ENCODE results near the gene OGDH.

Gene OGDH

DNA sequence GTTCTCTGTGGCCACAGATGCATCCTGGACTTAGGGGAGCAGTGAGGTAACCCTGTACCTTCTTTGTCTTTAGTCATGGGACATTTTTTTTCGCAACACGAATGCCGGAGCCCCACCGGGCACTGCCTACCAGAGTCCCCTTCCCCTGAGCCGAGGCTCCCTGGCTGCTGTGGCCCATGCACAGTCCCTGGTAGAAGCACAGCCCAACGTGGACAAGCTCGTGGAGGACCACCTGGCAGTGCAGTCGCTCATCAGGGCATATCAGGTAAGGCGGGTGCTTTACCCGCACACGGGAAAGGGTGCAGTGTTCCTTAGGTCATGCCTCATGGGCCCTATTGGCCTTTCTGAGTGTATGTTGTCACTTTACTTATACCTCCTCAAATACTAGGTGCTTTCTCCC is 38.8 kb downstream of the OGDH start:
- no peaks in the 10 kb centered on the region for H3K9me3 ChIP-seq (ENCODE audit: control insufficient read depth in 2 of 2, low read length in 2 of 2)
- no peak overlapping the region for H3K9ac ChIP-seq (ENCODE audit: low read length in 2 of 2)
- no peak overlapping the region for H3K27ac ChIP-seq (ENCODE audit: low read length)
- H3K27me3 ChIP-seq (ENCODE audit: control insufficient read depth in 1 of 2, insufficient read depth in 2 of 2, low read length in 2 of 2): no peaks in the 10 kb centered on the region
- peaks cover 5% of the 10 kb centered on the region for H3K4me1 ChIP-seq (ENCODE audit: control insufficient read depth, insufficient read depth, low read length)
- no peak overlapping the region for H3K4me3 ChIP-seq (ENCODE audit: low read length in 2 of 2)
- H3K36me3 ChIP-seq (ENCODE audit: control insufficient read depth in 2 of 2, insufficient read depth in 2 of 2, low read length in 2 of 2): peaks cover 18 to 34% of the 10 kb centered on the region in 2 donors

GRCh38 chr7:44645696-44646095 is 39.3 kb downstream of the OGDH start:
- H3K27ac ChIP-seq (ENCODE audit: low read length): no peak overlapping the region

DNA sequence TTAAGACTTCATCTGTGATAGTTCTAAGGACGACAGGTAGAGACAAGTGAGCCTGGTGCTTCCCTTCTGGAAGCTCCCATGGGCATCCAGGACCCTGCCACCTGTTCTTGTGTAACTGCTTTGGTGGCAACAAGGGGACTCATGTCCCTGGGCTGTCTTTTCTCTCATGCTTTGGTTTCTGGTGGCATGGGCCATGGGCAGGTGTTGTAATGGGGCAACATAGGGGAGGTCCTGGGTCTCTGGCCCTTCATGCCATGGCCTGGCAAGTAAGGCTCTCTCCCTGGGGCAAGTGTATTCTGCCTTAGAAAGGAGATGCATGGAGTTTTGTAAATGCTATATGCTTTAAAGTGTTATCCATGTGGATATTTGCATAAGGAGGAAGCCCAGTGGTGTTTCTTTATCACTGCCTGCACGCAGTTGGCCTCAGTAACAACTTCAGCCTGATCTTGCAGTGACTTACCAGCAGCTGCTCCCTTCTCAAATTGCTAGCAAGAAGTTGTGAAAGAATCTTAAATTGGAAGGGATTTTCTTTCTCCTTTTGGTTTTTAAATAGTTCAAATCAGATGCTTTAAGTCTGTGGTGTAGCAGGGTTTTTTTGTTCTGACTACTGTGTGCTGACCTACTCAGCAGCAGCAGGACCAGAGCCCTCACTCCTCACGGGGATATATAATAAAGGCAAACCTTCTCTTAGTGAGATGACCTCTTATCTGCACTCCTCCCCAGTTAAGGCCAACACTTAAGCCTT is 39.9 kb downstream of the OGDH start:
- no peak overlapping the region for H3K9ac ChIP-seq (ENCODE audit: low read length in 2 of 2)
- H3K36me3 ChIP-seq (ENCODE audit: control insufficient read depth in 2 of 2, insufficient read depth in 2 of 2, low read length in 2 of 2): peaks cover 18 to 40% of the 10 kb centered on the region in 2 donors
- no peaks in the 10 kb centered on the region for H3K9me3 ChIP-seq (ENCODE audit: control insufficient read depth in 2 of 2, low read length in 2 of 2)
- H3K27ac ChIP-seq (ENCODE audit: low read length): no peak overlapping the region
- no peaks in the 10 kb centered on the region for H3K27me3 ChIP-seq (ENCODE audit: control insufficient read depth in 1 of 2, insufficient read depth in 2 of 2, low read length in 2 of 2)
- H3K4me1 ChIP-seq (ENCODE audit: control insufficient read depth, insufficient read depth, low read length): peaks cover 10% of the 10 kb centered on the region
- no peak overlapping the region for H3K4me3 ChIP-seq (ENCODE audit: low read length in 2 of 2)

More at GRCh38 chr7:44645696-44646095, 39.3 kb downstream of the OGDH start:
- Histone ChIP-seq H3K36me3 (ENCODE audit: control insufficient read depth in 2 of 2, insufficient read depth in 2 of 2, low read length in 2 of 2) (peaks cover 18 to 38% of the 10 kb centered on the region in 2 donors), H3K9me3 (ENCODE audit: control insufficient read depth in 2 of 2, low read length in 2 of 2) (no peaks in the 10 kb centered on the region), H3K4me3 (ENCODE audit: low read length in 2 of 2) (no peak overlapping the region), H3K9ac (ENCODE audit: low read length in 2 of 2) (no peak overlapping the region), H3K4me1 (ENCODE audit: control insufficient read depth, insufficient read depth, low read length) (peaks cover 5% of the 10 kb centered on the region), H3K27me3 (ENCODE audit: control insufficient read depth in 1 of 2, insufficient read depth in 2 of 2, low read length in 2 of 2) (no peaks in the 10 kb centered on the region)

- H3K27ac ChIP-seq (ENCODE audit: low read length): no peak overlapping the region
- peaks cover 10% of the 10 kb centered on the region for H3K4me1 ChIP-seq (ENCODE audit: control insufficient read depth, insufficient read depth, low read length)
- no peak overlapping the region for H3K9ac ChIP-seq (ENCODE audit: low read length in 2 of 2)
- peaks cover 18 to 37% of the 10 kb centered on the region in 2 donors for H3K36me3 ChIP-seq (ENCODE audit: control insufficient read depth in 2 of 2, insufficient read depth in 2 of 2, low read length in 2 of 2)
- H3K9me3 ChIP-seq (ENCODE audit: control insufficient read depth in 2 of 2, low read length in 2 of 2): no peaks in the 10 kb centered on the region
- no peaks in the 10 kb centered on the region for H3K27me3 ChIP-seq (ENCODE audit: control insufficient read depth in 1 of 2, insufficient read depth in 2 of 2, low read length in 2 of 2)
- no peak overlapping the region for H3K4me3 ChIP-seq (ENCODE audit: low read length in 2 of 2)
Observed at GRCh38 chr7:44646921-44647636, 40.7 kb downstream of the OGDH start.

GRCh38 chr7:44647981-44648714 is 41.7 kb downstream of the OGDH start:
- Histone ChIP-seq H3K27me3 (ENCODE audit: control insufficient read depth in 1 of 2, insufficient read depth in 2 of 2, low read length in 2 of 2) (no peaks in the 10 kb centered on the region), H3K36me3 (ENCODE audit: control insufficient read depth in 2 of 2, insufficient read depth in 2 of 2, low read length in 2 of 2) (peaks cover 18 to 40% of the 10 kb centered on the region in 2 donors), H3K9me3 (ENCODE audit: control insufficient read depth in 2 of 2, low read length in 2 of 2) (no peaks in the 10 kb centered on the region), H3K27ac (ENCODE audit: low read length) (no peak overlapping the region), H3K4me3 (ENCODE audit: low read length in 2 of 2) (no peak overlapping the region), H3K9ac (ENCODE audit: low read length in 2 of 2) (no peak overlapping the region), H3K4me1 (ENCODE audit: control insufficient read depth, insufficient read depth, low read length) (peaks cover 10% of the 10 kb centered on the region)

GRCh38 chr7:44650242-44650641 is 43.8 kb downstream of the OGDH start:
- Histone ChIP-seq H3K9me3 (ENCODE audit: control insufficient read depth in 2 of 2, low read length in 2 of 2) (no peaks in the 10 kb centered on the region), H3K4me3 (ENCODE audit: low read length in 2 of 2) (no peak overlapping the region), H3K9ac (ENCODE audit: low read length in 2 of 2) (peak overlapping the region in 1 of 2 donors; percentile 47), H3K36me3 (ENCODE audit: control insufficient read depth in 2 of 2, insufficient read depth in 2 of 2, low read length in 2 of 2) (peaks cover 20 to 47% of the 10 kb centered on the region in 2 donors), H3K4me1 (ENCODE audit: control insufficient read depth, insufficient read depth, low read length) (peaks cover 10% of the 10 kb centered on the region), H3K27me3 (ENCODE audit: control insufficient read depth in 1 of 2, insufficient read depth in 2 of 2, low read length in 2 of 2) (no peaks in the 10 kb centered on the region), H3K27ac (ENCODE audit: low read length) (peak overlapping the region; percentile 62)

DNA sequence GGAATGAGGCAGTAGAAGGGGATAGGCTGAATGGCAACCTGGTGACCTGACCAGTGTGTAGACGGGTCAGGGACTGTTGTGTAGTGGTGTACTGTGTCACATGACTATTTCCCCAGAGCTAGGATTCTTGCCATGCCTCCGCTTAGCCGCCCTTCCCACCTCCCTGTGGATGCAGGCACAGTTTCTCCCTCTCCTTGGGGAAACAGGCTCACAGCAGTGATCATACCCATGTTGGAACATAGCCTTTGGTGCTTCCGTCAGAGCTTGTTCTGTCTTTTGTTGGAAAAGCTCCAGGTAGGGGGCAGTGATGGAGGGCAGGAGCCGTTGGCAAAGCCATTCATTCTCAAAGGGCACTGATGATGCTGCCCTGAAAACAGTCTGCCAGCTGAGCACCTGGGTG is 44.3 kb downstream of the OGDH start:
- Histone ChIP-seq H3K4me1 (ENCODE audit: control insufficient read depth, insufficient read depth, low read length) (peaks cover 10% of the 10 kb centered on the region), H3K27ac (ENCODE audit: low read length) (peak overlapping the region; percentile 62), H3K9me3 (ENCODE audit: control insufficient read depth in 2 of 2, low read length in 2 of 2) (no peaks in the 10 kb centered on the region), H3K4me3 (ENCODE audit: low read length in 2 of 2) (no peak overlapping the region), H3K36me3 (ENCODE audit: control insufficient read depth in 2 of 2, insufficient read depth in 2 of 2, low read length in 2 of 2) (peaks cover 25 to 44% of the 10 kb centered on the region in 2 donors), H3K9ac (ENCODE audit: low read length in 2 of 2) (peak overlapping the region in 1 of 2 donors; percentile 47), H3K27me3 (ENCODE audit: control insufficient read depth in 1 of 2, insufficient read depth in 2 of 2, low read length in 2 of 2) (no peaks in the 10 kb centered on the region)

- no peaks in the 10 kb centered on the region for H3K27me3 ChIP-seq (ENCODE audit: control insufficient read depth in 1 of 2, insufficient read depth in 2 of 2, low read length in 2 of 2)
- no peak overlapping the region for H3K27ac ChIP-seq (ENCODE audit: low read length)
- H3K9me3 ChIP-seq (ENCODE audit: control insufficient read depth in 2 of 2, low read length in 2 of 2): no peaks in the 10 kb centered on the region
- no peak overlapping the region for H3K4me3 ChIP-seq (ENCODE audit: low read length in 2 of 2)
- H3K4me1 ChIP-seq (ENCODE audit: control insufficient read depth, insufficient read depth, low read length): peaks cover 10% of the 10 kb centered on the region
- no peak overlapping the region for H3K9ac ChIP-seq (ENCODE audit: low read length in 2 of 2)
- H3K36me3 ChIP-seq (ENCODE audit: control insufficient read depth in 2 of 2, insufficient read depth in 2 of 2, low read length in 2 of 2): peaks cover 33 to 43% of the 10 kb centered on the region in 2 donors
Observed at GRCh38 chr7:44652535-44652934, 46.1 kb downstream of the OGDH start.

- no peak overlapping the region for H3K27ac ChIP-seq (ENCODE audit: low read length)
- H3K36me3 ChIP-seq (ENCODE audit: control insufficient read depth in 2 of 2, insufficient read depth in 2 of 2, low read length in 2 of 2): peaks cover 25 to 34% of the 10 kb centered on the region in 2 donors
Observed at GRCh38 chr7:44654255-44654796, 47.9 kb downstream of the OGDH start.

GRCh38 chr7:44655341-44655740 is 48.9 kb downstream of the OGDH start:
- Histone ChIP-seq H3K36me3 (ENCODE audit: control insufficient read depth in 2 of 2, insufficient read depth in 2 of 2, low read length in 2 of 2) (peaks cover 20 to 26% of the 10 kb centered on the region in 2 donors), H3K9ac (ENCODE audit: low read length in 2 of 2) (no peak overlapping the region), H3K9me3 (ENCODE audit: control insufficient read depth in 2 of 2, low read length in 2 of 2) (peaks cover 0 to under 1% of the 10 kb centered on the region in 2 donors), H3K27me3 (ENCODE audit: control insufficient read depth in 1 of 2, insufficient read depth in 2 of 2, low read length in 2 of 2) (no peaks in the 10 kb centered on the region), H3K27ac (ENCODE audit: low read length) (no peak overlapping the region), H3K4me1 (ENCODE audit: control insufficient read depth, insufficient read depth, low read length) (peaks cover 8% of the 10 kb centered on the region), H3K4me3 (ENCODE audit: low read length in 2 of 2) (no peak overlapping the region)

More at GRCh38 chr7:44654255-44654796, 47.9 kb downstream of the OGDH start:
- Histone ChIP-seq H3K9ac (ENCODE audit: low read length in 2 of 2) (no peak overlapping the region), H3K4me1 (ENCODE audit: control insufficient read depth, insufficient read depth, low read length) (peaks cover 10% of the 10 kb centered on the region), H3K4me3 (ENCODE audit: low read length in 2 of 2) (no peak overlapping the region), H3K9me3 (ENCODE audit: control insufficient read depth in 2 of 2, low read length in 2 of 2) (no peaks in the 10 kb centered on the region), H3K27me3 (ENCODE audit: control insufficient read depth in 1 of 2, insufficient read depth in 2 of 2, low read length in 2 of 2) (no peaks in the 10 kb centered on the region)
